Measurements from ENCODE around the gene OCSTAMP. TPM values are rescaled to one million over a fixed set of nuclear protein-coding genes. Genes with fewer than 3 reads are reported as not detected.

Gene OCSTAMP
- total RNA-seq, 1 experiment from 2014 or later = not detected

- Histone ChIP-seq H3K9ac (ENCODE audit: low read length) (no peak overlapping the region), H3K4me1 (ENCODE audit: low read length) (peaks cover 12% of the 10 kb centered on the region), H4K20me1 (ENCODE audit: insufficient read depth, low read depth, low read length) (no peaks in the 10 kb centered on the region), H3K27ac (ENCODE audit: low read length) (no peak overlapping the region), H3K27me3 (ENCODE audit: low read length) (no peaks in the 10 kb centered on the region), H3K36me3 (ENCODE audit: insufficient read depth, low read length) (no peaks in the 10 kb centered on the region), H2AFZ (ENCODE audit: low read length) (no peak overlapping the region), H3K79me2 (ENCODE audit: low read length) (no peaks in the 10 kb centered on the region), H3K4me2 (ENCODE audit: low read depth, low read length, poor library complexity, severe bottlenecking) (no peak overlapping the region), H3K9me2 (replicated peaks; ENCODE audit: insufficient read depth, low read length) (no peaks in the 10 kb centered on the region), H3K4me3 (ENCODE audit: low read length) (no peak overlapping the region), H3K9me3 (ENCODE audit: low read length) (no peaks in the 10 kb centered on the region)
- no peak for DNase-seq
Measured at GRCh38 chr20:46523108-46523507, 27.3 kb downstream of the OCSTAMP start.

- no peak overlapping the region for H3K27ac ChIP-seq (ENCODE audit: low read length)
- H2AFZ ChIP-seq (ENCODE audit: low read length) = no peak overlapping the region
- H3K79me2 ChIP-seq (ENCODE audit: low read length) = no peaks in the 10 kb centered on the region
- H3K4me1 ChIP-seq (ENCODE audit: low read length) = peaks cover 12% of the 10 kb centered on the region
- H4K20me1 ChIP-seq (ENCODE audit: insufficient read depth, low read depth, low read length) = no peaks in the 10 kb centered on the region
- H3K9ac ChIP-seq (ENCODE audit: low read length) = no peak overlapping the region
- H3K27me3 ChIP-seq (ENCODE audit: low read length) = no peaks in the 10 kb centered on the region
- H3K4me2 ChIP-seq (ENCODE audit: low read depth, low read length, poor library complexity, severe bottlenecking) = no peak overlapping the region
- no peaks in the 10 kb centered on the region for H3K9me3 ChIP-seq (ENCODE audit: low read length)
- H3K4me3 ChIP-seq (ENCODE audit: low read length) = no peak overlapping the region
- DNase-seq = peak; percentile 83
- no peaks in the 10 kb centered on the region for H3K9me2 ChIP-seq (replicated peaks; ENCODE audit: insufficient read depth, low read length)
- H3K36me3 ChIP-seq (ENCODE audit: insufficient read depth, low read length) = no peaks in the 10 kb centered on the region
Measured at GRCh38 chr20:46520976-46521579, 29.4 kb downstream of the OCSTAMP start.

GRCh38 chr20:46520540-46520939, 29.9 kb downstream of the OCSTAMP start:
- Histone ChIP-seq H3K79me2 (ENCODE audit: low read length) (no peaks in the 10 kb centered on the region), H3K4me3 (ENCODE audit: low read length) (no peak overlapping the region), H4K20me1 (ENCODE audit: insufficient read depth, low read depth, low read length) (no peaks in the 10 kb centered on the region), H3K36me3 (ENCODE audit: insufficient read depth, low read length) (no peaks in the 10 kb centered on the region), H3K4me2 (ENCODE audit: low read depth, low read length, poor library complexity, severe bottlenecking) (no peak overlapping the region), H3K27me3 (ENCODE audit: low read length) (no peaks in the 10 kb centered on the region), H2AFZ (ENCODE audit: low read length) (no peak overlapping the region), H3K27ac (ENCODE audit: low read length) (no peak overlapping the region), H3K9me3 (ENCODE audit: low read length) (no peaks in the 10 kb centered on the region), H3K4me1 (ENCODE audit: low read length) (peaks cover 12% of the 10 kb centered on the region), H3K9ac (ENCODE audit: low read length) (no peak overlapping the region), H3K9me2 (replicated peaks; ENCODE audit: insufficient read depth, low read length) (no peaks in the 10 kb centered on the region)
- DNase-seq = peak; percentile 23

GRCh38 chr20:46519471-46520068, 30.9 kb downstream of the OCSTAMP start:
- Histone ChIP-seq H3K4me2 (ENCODE audit: low read depth, low read length, poor library complexity, severe bottlenecking) (peak overlapping the region; percentile 7), H3K27me3 (ENCODE audit: low read length) (no peaks in the 10 kb centered on the region), H3K9me2 (replicated peaks; ENCODE audit: insufficient read depth, low read length) (no peaks in the 10 kb centered on the region), H3K4me3 (ENCODE audit: low read length) (no peak overlapping the region), H3K4me1 (ENCODE audit: low read length) (peaks cover 12% of the 10 kb centered on the region), H3K36me3 (ENCODE audit: insufficient read depth, low read length) (no peaks in the 10 kb centered on the region), H3K79me2 (ENCODE audit: low read length) (no peaks in the 10 kb centered on the region), H3K9ac (ENCODE audit: low read length) (no peak overlapping the region), H3K27ac (ENCODE audit: low read length) (no peak overlapping the region), H2AFZ (ENCODE audit: low read length) (no peak overlapping the region), H4K20me1 (ENCODE audit: insufficient read depth, low read depth, low read length) (no peaks in the 10 kb centered on the region), H3K9me3 (ENCODE audit: low read length) (no peaks in the 10 kb centered on the region)
- DNase-seq = no peak

- Histone ChIP-seq H3K9me3 (ENCODE audit: low read length) (no peaks in the 10 kb centered on the region), H3K36me3 (ENCODE audit: insufficient read depth, low read length) (no peaks in the 10 kb centered on the region), H3K79me2 (ENCODE audit: low read length) (no peaks in the 10 kb centered on the region), H2AFZ (ENCODE audit: low read length) (no peak within 1 kb of the TSS), H4K20me1 (ENCODE audit: insufficient read depth, low read depth, low read length) (no peaks in the 10 kb centered on the region), H3K27ac (ENCODE audit: low read length) (no peak within 1 kb of the TSS), H3K27me3 (ENCODE audit: low read length) (no peaks in the 10 kb centered on the region), H3K4me1 (ENCODE audit: low read length) (no peaks in the 10 kb centered on the region), H3K4me3 (ENCODE audit: low read length) (no peak within 1 kb of the TSS), H3K4me2 (ENCODE audit: low read depth, low read length, poor library complexity, severe bottlenecking) (no peak within 1 kb of the TSS), H3K9me2 (replicated peaks; ENCODE audit: insufficient read depth, low read length) (no peaks in the 10 kb centered on the region), H3K9ac (ENCODE audit: low read length) (no peak within 1 kb of the TSS)
- peak; percentile 20 for DNase-seq
Measured at GRCh38 chr20:46512943-46513844, 37.3 kb downstream of the OCSTAMP start, which contains the start of gene ZNF334. Gene ZNF334 (minus strand): TSS chr20:46513559. CDS start chr20:46512102, 1,457 bp downstream.

GRCh38 chr20:46509523-46509922, 40.9 kb downstream of the OCSTAMP start:
- Histone ChIP-seq H3K27me3 (ENCODE audit: low read length) (no peaks in the 10 kb centered on the region), H3K79me2 (ENCODE audit: low read length) (no peaks in the 10 kb centered on the region), H3K9me2 (replicated peaks; ENCODE audit: insufficient read depth, low read length) (no peaks in the 10 kb centered on the region), H3K9me3 (ENCODE audit: low read length) (no peaks in the 10 kb centered on the region), H3K36me3 (ENCODE audit: insufficient read depth, low read length) (no peaks in the 10 kb centered on the region), H3K4me2 (ENCODE audit: low read depth, low read length, poor library complexity, severe bottlenecking) (no peak overlapping the region), H3K4me3 (ENCODE audit: low read length) (no peak overlapping the region), H2AFZ (ENCODE audit: low read length) (no peak overlapping the region), H4K20me1 (ENCODE audit: insufficient read depth, low read depth, low read length) (no peaks in the 10 kb centered on the region), H3K27ac (ENCODE audit: low read length) (no peak overlapping the region), H3K4me1 (ENCODE audit: low read length) (no peaks in the 10 kb centered on the region), H3K9ac (ENCODE audit: low read length) (no peak overlapping the region)
- peak; percentile 31 for DNase-seq

- Histone ChIP-seq H3K79me2 (ENCODE audit: low read length) (no peaks in the 10 kb centered on the region), H3K9me2 (replicated peaks; ENCODE audit: insufficient read depth, low read length) (no peaks in the 10 kb centered on the region), H4K20me1 (ENCODE audit: insufficient read depth, low read depth, low read length) (no peaks in the 10 kb centered on the region), H3K27me3 (ENCODE audit: low read length) (no peaks in the 10 kb centered on the region), H3K36me3 (ENCODE audit: insufficient read depth, low read length) (no peaks in the 10 kb centered on the region), H3K9me3 (ENCODE audit: low read length) (peaks cover 6% of the 10 kb centered on the region), H3K4me2 (ENCODE audit: low read depth, low read length, poor library complexity, severe bottlenecking) (no peak overlapping the region), H3K27ac (ENCODE audit: low read length) (no peak overlapping the region), H3K9ac (ENCODE audit: low read length) (no peak overlapping the region), H3K4me1 (ENCODE audit: low read length) (no peaks in the 10 kb centered on the region), H3K4me3 (ENCODE audit: low read length) (no peak overlapping the region), H2AFZ (ENCODE audit: low read length) (no peak overlapping the region)
- DNase-seq = peak; percentile 27
Measured at GRCh38 chr20:46507760-46508407, 42.6 kb downstream of the OCSTAMP start.

- H3K36me3 ChIP-seq (ENCODE audit: insufficient read depth, low read length) = no peaks in the 10 kb centered on the region
- no peak overlapping the region for H3K9ac ChIP-seq (ENCODE audit: low read length)
- H3K9me3 ChIP-seq (ENCODE audit: low read length) = peaks cover 30% of the 10 kb centered on the region
- no peak overlapping the region for H2AFZ ChIP-seq (ENCODE audit: low read length)
- no peak for DNase-seq
- H3K9me2 ChIP-seq (replicated peaks; ENCODE audit: insufficient read depth, low read length) = no peaks in the 10 kb centered on the region
- H3K27me3 ChIP-seq (ENCODE audit: low read length) = no peaks in the 10 kb centered on the region; the same call in 1 of the 2 replicates
- no peak overlapping the region for H3K4me3 ChIP-seq (ENCODE audit: low read length)
- H3K27ac ChIP-seq (ENCODE audit: low read length) = no peak overlapping the region
- no peaks in the 10 kb centered on the region for H4K20me1 ChIP-seq (ENCODE audit: insufficient read depth, low read depth, low read length)
- H3K4me1 ChIP-seq (ENCODE audit: low read length) = no peaks in the 10 kb centered on the region
- no peak overlapping the region for H3K4me2 ChIP-seq (ENCODE audit: low read depth, low read length, poor library complexity, severe bottlenecking)
- H3K79me2 ChIP-seq (ENCODE audit: low read length) = no peaks in the 10 kb centered on the region
Measured at GRCh38 chr20:46505506-46505905, 44.9 kb downstream of the OCSTAMP start.

Measured in Karpas-422 (cell line).